GM13977 (cell line): ENCODE results near the gene C20orf144.
"Not testable (repeated sequence)": the region's sequence is repeated elsewhere in the genome, so short reads cannot be mapped to it uniquely, and the experiment has no call there.

Source experiments
- DNase-seq: peaks from one replicate; pipeline ENCODE4 v3.0.0; 2012; ENCODE audit warnings: low spot score
- CTCF ChIP-seq: IDR thresholded peaks from 2 replicates; pipeline ENCODE4 v1.5.1; 2012; ENCODE audit warnings: mild to moderate bottlenecking, control low read depth; ENCODE audit not compliant: insufficient read depth; ENCODE audit errors: extremely low read depth, missing control alignments
- in situ Hi-C: fragments of 300-500 bp; cut with MboI; formaldehyde crosslinking; loops from one replicate; pipeline ENCODE4 v1.12.0; 2022; ENCODE audit warnings: low sequenced_read_pairs, low pct_unique_long_range_greater_than_20kb, mixed read lengths, inconsistent platforms; ENCODE audit not compliant: unreplicated experiment

C20orf144 gene

GRCh38 chr20:33693289-33693688 lies 31.2 kb downstream of the C20orf144 start:
- DNase-seq, result no peak
- in situ Hi-C loops, result no loop called here
- no peak for TF ChIP-seq CTCF

- no peak for DNase-seq
- in situ Hi-C loops, result no loop called here
- TF ChIP-seq CTCF, result no peak
Observed at GRCh38 chr20:33693741-33694638, 31.9 kb downstream of the C20orf144 start.

- in situ Hi-C loops, result no loop called here
- no peak for TF ChIP-seq CTCF
- no peak for DNase-seq
Observed at GRCh38 chr20:33694639-33695012, 32.5 kb downstream of the C20orf144 start.

- TF ChIP-seq CTCF, result no peak
- in situ Hi-C loops, result no loop called here
- no peak for DNase-seq
Observed at GRCh38 chr20:33696448-33696847, 34.3 kb downstream of the C20orf144 start.

- no peak for TF ChIP-seq CTCF
- in situ Hi-C loops, result no loop called here
- DNase-seq, result no peak
Observed at GRCh38 chr20:33697129-33697528, 35.0 kb downstream of the C20orf144 start.

GRCh38 chr20:33698966-33699365 lies 36.8 kb downstream of the C20orf144 start:
- in situ Hi-C loops, result not testable (repeated sequence)

GRCh38 chr20:33700696-33701441 lies 38.7 kb downstream of the C20orf144 start:
- DNase-seq, in situ Hi-C loops: not testable (repeated sequence)

More at GRCh38 chr20:33698966-33699365, 36.8 kb downstream of the C20orf144 start:
- not testable (repeated sequence) for DNase-seq
